Stimulated activated CD8-positive, alpha-beta memory T cell treated with anti-CD3 and anti-CD28 coated beads, Interleukin-4, amount 100 ng/mL, for 1 hour (primary cell): ENCODE measurements around the gene AFMID.
A peak's percentile ranks its signal among the peaks of the same experiment; 100 is the strongest.
"Not testable (repeated sequence)": the region's sequence is repeated elsewhere in the genome, so short reads cannot be mapped to it uniquely, and the experiment has no call there.

ENCODE experiments used
- DNase-seq, 2 donors: peaks; one replicate each; pipeline ENCODE4 v3.0.0-alpha.2; 2020; ENCODE audit warnings: low read depth in 2 of 2, low spot score in 1 of 2

Gene AFMID

GRCh38 chr17:78151514-78152008 lies 35.6 kb upstream of the AFMID start:
- no peak for DNase-seq

DNA sequence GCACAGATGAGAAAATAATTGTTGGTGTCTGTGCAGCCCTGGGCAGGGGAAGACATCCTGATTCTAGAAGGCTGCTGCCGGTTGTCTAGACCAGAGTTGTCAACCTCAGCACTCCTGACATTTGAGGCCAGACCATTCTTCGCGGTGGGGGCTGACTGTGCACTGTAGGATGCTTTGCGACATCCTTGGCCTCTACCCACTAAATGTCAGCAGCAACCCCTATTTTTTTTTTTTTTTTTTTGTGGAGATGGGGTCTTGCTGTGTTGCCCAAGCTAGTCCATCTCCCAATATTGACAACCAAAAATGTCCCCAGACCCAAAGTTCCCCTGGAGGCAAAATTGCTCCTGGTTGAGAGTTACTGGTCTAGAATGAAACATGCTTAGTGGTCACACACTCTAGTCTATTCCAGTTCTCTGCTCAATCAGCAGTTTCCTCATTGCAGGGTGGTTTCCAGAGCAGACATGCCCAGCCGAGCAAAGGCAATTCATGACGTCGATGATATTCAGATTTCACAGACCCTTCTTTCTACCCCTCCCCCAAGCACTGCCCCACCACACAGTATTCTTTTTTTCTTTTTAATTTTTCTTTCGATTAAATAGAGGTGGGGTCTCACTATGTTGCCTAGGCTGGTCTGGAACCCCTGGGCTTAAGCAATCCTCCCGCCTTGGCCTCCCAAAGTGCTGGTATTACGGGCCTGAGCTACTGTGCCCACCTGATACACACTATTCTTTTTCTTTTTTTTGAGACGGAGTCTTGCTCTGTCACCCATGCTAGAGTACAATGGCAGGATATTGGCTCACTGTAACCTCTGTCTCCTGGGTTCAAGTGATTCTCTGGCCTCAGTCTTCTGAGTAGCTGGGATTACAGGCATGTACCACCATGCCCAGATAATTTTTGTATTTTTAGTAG lies 32.0 kb upstream of the AFMID start:
- DNase-seq: no peak

DNA sequence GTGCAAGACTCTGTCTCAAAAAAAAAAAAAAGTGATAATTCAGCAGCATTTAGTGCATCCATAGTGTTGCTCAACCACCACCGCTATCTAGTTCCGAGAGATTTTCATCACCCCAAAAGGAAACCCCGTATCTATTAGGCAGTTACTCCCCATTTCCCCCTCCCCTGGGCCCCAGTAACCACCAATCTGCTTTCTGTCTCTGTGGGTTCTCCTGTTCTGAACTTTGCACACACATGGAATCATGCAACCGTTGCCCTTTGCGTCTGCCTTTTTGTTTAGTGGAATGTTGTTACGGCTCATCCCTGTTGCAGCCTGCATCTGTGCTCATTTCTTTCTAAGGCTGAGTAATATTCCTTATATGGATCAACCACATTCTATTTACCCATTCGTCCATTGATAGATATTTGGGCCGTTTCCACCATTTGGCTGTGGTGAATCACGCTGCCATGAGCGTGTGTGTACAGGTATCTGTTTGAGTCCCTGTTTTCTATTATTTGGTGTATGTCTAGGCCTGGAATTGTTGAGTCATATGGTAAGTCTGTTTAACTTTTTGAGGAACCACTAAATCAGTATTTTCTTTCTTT lies 27.5 kb upstream of the AFMID start:
- no peak for DNase-seq

- no peak for DNase-seq
These were observed 23.0 kb upstream of the AFMID start for GRCh38 chr17:78163881-78164747.

DNA sequence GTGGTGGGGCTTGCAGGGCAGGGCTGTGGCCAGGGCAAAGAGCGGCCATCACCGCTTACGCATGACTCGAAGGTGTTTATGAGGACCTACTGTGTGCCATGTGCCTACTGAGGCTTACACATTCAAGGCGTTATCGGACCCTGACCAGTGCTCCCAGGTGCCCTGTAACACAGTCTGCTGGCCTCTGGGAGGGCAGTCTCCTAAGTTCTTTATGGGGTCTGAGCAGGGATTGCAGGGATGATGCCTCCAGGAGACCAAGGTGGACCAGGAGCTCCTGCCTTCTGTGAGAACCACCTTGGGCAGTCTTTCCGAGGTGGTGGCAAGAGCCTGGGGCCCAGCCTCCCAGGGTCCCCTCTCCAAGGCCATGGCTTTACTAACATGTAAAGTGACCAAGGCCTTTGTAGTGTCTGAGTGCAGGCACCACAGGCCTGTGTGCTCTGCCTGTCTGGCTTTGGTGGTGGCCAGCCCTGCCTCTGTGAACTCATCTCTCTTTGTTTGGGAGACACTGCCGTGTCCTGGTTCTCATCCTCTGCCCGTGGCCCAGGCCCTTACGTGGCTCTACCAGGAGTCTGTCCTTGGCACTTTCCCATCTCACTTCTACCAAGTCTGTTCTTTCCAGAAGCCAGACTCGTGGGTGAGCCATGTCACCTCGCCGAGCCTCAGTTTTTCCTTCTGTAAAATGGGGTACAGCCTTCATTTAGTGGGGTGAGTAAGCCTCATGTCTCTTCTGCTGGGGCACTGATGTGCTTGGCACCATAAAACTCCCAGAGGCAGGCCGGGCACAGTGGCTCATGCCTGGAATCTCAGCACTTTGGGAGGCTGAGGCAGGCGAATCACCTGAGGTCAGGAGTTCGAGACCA lies 22.2 kb upstream of the AFMID start:
- DNase-seq: no peak

- DNase-seq: no peak
These were observed 20.7 kb upstream of the AFMID start for GRCh38 chr17:78166416-78166815.

DNA sequence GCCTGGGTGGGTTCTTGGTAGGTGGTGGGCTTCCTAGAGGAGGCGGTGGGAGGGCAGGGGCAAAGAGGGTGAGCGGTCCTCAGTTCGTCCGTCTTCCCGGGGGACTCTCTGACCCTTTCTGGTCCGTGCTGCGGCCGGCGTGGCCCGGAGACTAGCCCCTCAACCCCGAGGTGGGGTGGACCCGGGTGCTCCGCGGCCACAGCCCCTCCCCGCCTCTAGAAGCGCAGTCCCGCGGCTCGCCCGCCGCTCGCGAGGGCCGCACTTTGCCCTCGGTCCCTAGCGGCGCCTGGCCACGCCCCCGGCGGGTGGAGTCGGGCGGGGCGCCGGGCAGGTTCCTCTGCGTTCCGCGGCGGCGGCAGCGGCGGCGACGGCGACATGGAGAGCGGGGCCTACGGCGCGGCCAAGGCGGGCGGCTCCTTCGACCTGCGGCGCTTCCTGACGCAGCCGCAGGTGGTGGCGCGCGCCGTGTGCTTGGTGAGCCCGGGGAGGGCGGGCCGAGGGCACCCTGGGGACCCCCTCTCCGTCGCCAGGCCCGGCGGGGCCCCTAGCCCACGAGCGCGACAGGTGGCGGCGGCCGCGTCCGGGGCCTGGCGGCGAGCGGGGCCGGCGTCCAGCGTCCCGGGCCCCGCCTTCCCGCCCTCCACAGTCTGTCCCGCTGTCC lies 18.8 kb upstream of the AFMID start, which contains the start of gene SYNGR2:
SYNGR2 (plus strand) TSS at position 340 of the 661 bp plus-strand sequence; CDS start at position 376, 36 bp downstream.
- peak; percentile 66 to 73 for DNase-seq

DNA sequence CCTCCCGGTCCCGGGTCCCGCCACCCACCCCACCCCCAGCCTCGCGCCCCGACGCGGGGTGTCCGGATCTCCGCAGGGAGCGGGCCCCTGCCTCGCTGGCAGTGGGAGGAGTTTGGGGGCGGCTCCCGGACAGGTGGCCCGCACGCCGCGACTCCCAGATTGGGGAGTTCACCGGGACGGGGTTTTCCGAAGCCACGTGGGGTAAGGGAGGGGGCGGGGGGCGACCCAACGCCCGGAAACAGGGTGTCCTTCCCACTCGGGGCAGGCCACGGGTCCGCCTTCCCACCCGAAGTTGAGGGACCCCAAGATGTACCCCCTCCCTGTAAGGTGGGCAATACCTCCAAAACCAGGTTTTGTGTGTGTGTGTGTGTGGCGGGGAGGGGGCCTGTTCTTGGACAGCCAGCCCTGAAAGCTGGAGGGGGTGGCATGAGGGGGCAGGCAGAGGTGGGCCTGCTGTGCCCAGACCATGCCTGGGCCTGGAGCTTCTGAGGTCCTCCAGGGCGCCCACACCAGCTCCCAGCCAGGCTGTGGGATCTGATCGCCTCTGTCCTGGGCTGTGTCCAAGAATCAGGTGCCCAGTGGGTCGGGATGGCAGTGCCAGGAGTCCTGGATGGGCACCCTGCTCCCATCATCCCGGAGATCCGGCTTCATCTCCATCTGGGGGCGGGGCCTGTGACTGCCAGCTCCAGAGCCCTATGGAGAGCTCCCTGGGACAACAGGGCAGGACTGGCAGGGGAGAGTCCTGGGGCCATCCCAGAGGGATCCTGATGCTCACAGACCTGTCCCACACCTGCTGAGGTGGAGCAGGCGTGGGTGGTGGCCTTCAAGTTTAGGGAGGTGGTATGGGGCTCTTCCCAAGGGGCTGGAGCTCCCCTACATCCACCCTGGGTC lies 18.0 kb upstream of the AFMID start:
- peak in 1 of 2 donors; percentile 21 for DNase-seq

DNA sequence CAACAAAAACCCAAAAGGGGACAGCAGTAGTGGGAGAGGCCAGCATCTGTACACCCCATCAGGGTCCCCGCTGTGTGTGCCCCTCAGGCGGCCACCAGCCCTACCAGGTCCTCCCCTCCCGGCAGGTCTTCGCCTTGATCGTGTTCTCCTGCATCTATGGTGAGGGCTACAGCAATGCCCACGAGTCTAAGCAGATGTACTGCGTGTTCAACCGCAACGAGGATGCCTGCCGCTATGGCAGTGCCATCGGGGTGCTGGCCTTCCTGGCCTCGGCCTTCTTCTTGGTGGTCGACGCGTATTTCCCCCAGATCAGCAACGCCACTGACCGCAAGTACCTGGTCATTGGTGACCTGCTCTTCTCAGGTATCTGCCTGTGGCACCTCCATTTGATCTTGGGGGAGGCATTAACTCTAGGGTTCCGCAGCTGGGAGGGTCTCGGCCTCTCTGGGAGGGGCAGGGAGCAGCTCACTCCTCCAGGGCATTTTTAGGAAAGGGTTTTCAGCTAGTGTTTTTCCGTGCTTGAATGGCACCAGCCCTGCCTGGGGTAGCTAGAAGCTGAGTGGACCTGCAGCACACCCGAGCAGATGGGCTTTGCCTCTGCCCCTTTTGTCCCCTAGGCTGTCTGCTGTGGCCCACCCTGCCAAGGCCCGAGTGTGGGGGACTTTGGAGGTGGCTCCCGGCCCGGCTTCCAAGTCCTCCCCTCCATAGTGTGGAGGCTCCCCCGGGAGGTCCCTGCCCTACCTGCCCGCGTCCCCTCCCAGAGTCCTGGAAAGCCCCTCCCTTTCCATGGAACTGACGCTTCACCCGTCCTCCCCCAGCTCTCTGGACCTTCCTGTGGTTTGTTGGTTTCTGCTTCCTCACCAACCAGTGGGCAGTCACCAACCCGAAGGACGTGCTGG lies 16.2 kb upstream of the AFMID start:
- DNase-seq: no peak

DNA sequence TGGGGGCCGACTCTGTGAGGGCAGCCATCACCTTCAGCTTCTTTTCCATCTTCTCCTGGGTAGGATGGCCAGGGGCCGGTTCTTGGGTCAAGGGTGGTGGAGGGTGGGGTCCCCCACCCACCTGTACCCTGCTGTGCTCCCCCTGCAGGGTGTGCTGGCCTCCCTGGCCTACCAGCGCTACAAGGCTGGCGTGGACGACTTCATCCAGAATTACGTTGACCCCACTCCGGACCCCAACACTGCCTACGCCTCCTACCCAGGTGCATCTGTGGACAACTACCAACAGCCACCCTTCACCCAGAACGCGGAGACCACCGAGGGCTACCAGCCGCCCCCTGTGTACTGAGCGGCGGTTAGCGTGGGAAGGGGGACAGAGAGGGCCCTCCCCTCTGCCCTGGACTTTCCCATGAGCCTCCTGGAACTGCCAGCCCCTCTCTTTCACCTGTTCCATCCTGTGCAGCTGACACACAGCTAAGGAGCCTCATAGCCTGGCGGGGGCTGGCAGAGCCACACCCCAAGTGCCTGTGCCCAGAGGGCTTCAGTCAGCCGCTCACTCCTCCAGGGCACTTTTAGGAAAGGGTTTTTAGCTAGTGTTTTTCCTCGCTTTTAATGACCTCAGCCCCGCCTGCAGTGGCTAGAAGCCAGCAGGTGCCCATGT lies 15.4 kb upstream of the AFMID start:
- not testable (repeated sequence) for DNase-seq

DNA sequence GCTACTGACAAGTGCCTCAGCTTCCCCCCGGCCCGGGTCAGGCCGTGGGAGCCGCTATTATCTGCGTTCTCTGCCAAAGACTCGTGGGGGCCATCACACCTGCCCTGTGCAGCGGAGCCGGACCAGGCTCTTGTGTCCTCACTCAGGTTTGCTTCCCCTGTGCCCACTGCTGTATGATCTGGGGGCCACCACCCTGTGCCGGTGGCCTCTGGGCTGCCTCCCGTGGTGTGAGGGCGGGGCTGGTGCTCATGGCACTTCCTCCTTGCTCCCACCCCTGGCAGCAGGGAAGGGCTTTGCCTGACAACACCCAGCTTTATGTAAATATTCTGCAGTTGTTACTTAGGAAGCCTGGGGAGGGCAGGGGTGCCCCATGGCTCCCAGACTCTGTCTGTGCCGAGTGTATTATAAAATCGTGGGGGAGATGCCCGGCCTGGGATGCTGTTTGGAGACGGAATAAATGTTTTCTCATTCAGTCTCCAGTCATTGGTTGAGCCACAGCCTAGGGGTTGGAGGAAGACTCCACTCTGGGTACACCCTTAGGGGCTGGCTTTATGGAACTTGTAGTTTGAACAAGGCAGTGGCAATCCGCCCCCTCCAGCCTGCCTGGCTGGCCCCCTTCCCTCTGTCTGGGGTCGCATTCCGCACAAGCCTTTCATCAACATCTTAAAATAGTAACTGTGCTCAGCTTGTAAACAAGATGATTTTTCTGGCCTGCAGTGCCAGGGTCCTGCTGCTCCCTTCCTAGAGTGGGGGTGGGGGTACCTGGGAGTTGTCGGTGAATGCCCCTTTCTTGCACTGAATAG lies 14.7 kb upstream of the AFMID start:
- no peak for DNase-seq

- DNase-seq: no peak
These were observed 14.0 kb upstream of the AFMID start for GRCh38 chr17:78173097-78173715.

DNA sequence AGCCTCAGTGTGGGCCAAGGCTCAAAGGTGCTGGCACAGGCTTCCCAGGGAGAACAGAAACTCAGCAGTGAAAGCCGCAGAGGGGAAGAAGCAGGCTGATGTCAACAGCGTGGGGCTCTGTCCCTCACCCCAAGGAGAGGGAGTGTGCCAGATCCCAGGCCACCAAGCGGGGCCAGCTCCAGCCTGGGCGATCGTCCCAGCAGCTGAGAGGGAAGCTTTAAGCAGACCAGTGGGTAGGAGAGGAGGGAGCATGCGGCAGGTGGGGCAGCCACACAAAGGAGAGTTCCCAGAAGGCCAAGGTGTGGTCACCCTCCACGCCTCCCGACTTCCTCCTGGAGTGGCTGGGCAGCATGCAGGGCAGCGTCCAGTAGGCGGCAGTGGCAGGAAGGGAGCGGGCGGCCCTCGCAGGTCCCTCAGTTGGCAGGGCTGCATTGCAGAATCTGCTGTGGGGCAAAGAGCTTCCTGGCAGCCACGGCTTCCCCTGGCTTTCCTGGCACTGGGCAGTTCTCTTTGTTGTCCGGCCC lies 12.8 kb upstream of the AFMID start:
- no peak for DNase-seq

- no peak for DNase-seq
These were observed 12.1 kb upstream of the AFMID start for GRCh38 chr17:78174870-78175642.

DNA sequence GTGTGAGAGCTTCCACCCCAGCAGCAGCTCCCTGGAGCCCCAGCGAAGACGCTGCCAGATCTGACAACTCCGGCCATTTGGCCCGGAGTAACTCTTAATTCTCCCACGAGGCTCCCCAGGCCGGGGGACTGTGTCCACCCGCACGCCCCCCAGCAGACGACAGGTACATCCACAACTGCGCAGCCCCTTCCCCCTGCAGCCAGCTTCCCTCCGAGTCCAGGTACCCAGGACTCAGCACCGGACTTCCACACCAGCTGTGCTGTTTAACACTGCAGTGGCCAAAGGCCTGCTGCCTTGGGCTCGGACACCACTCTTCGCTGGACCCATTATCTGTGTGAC lies 11.6 kb upstream of the AFMID start:
- no peak for DNase-seq
